H9 (cell line): ENCODE results near the gene KIF26B. TPM values are rescaled to one million over a fixed set of nuclear protein-coding genes. Genes with fewer than 3 reads are reported as not detected.

Experiments
- DNase-seq: peaks from one replicate; pipeline ENCODE4 v3.0.0-alpha.2; 2017
- H2AFZ ChIP-seq: one replicate; pipeline ENCODE4 v1.6.1; 2013; ENCODE audit warnings: mild to moderate bottlenecking, low read length, control low read depth, moderate library complexity
- H2AK5ac ChIP-seq: 2 replicates; pipeline ENCODE4 v1.6.1; 2013; ENCODE audit warnings: low read length, control low read depth, mixed read lengths; ENCODE audit not compliant: insufficient read length
- H2BK120ac ChIP-seq: one replicate; pipeline ENCODE4 v1.6.1; 2013; ENCODE audit warnings: low read depth, mild to moderate bottlenecking, low read length, control low read depth, inconsistent platforms; ENCODE audit not compliant: poor library complexity, severe bottlenecking
- H2BK12ac ChIP-seq: 2 replicates; pipeline ENCODE4 v1.6.1; 2013; ENCODE audit warnings: low read length, control low read depth, mixed read lengths, low read depth; ENCODE audit not compliant: insufficient read length
- H2BK15ac ChIP-seq: 2 replicates; pipeline ENCODE4 v1.6.1; 2013; ENCODE audit warnings: low read depth, low read length, control low read depth
- H2BK20ac ChIP-seq: one replicate; pipeline ENCODE4 v1.6.1; 2013; ENCODE audit warnings: low read depth, mild to moderate bottlenecking, low read length, control low read depth, inconsistent platforms; ENCODE audit not compliant: poor library complexity, severe bottlenecking
- H2BK5ac ChIP-seq: 2 replicates; pipeline ENCODE4 v1.6.1; 2013; ENCODE audit warnings: low read length, control low read depth, mixed read lengths; ENCODE audit not compliant: insufficient read length
- H3K14ac ChIP-seq: 2 replicates; pipeline ENCODE4 v1.6.1; 2013; ENCODE audit warnings: low read length, control low read depth; ENCODE audit not compliant: insufficient read depth
- H3K18ac ChIP-seq: 2 replicates; pipeline ENCODE4 v1.6.1; 2013; ENCODE audit warnings: low read depth, mild to moderate bottlenecking, mixed read lengths, low read length, control low read depth; ENCODE audit not compliant: insufficient read length
- H3K23ac ChIP-seq: 2 replicates; pipeline ENCODE4 v1.6.1; 2013; ENCODE audit warnings: low read length, control low read depth, mixed read lengths, low read depth; ENCODE audit not compliant: insufficient read length
- H3K23me2 ChIP-seq: 2 replicates; pipeline ENCODE4 v1.6.1; 2013; ENCODE audit warnings: low read depth, mild to moderate bottlenecking, mixed read lengths, low read length, control low read depth; ENCODE audit not compliant: insufficient read length, poor library complexity, severe bottlenecking
- H3K27ac ChIP-seq: 2 replicates; pipeline ENCODE4 v1.5.1; 2013; ENCODE audit warnings: low read length, control low read depth, mixed read lengths, low read depth; ENCODE audit not compliant: insufficient read length
- H3K27me3 ChIP-seq: 2 replicates; pipeline ENCODE4 v1.6.1; 2013; ENCODE audit warnings: low read length, control low read depth, inconsistent platforms; ENCODE audit not compliant: insufficient read depth
- H3K4ac ChIP-seq: 2 replicates; pipeline ENCODE4 v1.6.1; 2013; ENCODE audit warnings: low read depth, mild to moderate bottlenecking, control low read depth, inconsistent platforms, low read length, moderate library complexity
- H3K4me1 ChIP-seq: 2 replicates; pipeline ENCODE4 v1.6.1; 2013; ENCODE audit warnings: low read length, control low read depth, inconsistent platforms; ENCODE audit not compliant: insufficient read depth
- H3K4me2 ChIP-seq: 2 replicates; pipeline ENCODE4 v1.6.1; 2013; ENCODE audit warnings: low read length, control low read depth, mixed read lengths; ENCODE audit not compliant: insufficient read length, insufficient read depth
- H3K56ac ChIP-seq: 2 replicates; pipeline ENCODE4 v1.6.1; 2013; ENCODE audit warnings: low read depth, mild to moderate bottlenecking, mixed read lengths, low read length, control low read depth; ENCODE audit not compliant: insufficient read length
- H3K79me1 ChIP-seq: 2 replicates; pipeline ENCODE4 v1.6.1; 2013; ENCODE audit warnings: low read depth, mild to moderate bottlenecking, moderate library complexity, low read length, control low read depth, inconsistent platforms; ENCODE audit not compliant: insufficient read depth, poor library complexity, severe bottlenecking
- H3K79me2 ChIP-seq: 2 replicates; pipeline ENCODE4 v1.6.1; 2013; ENCODE audit warnings: low read length, control low read depth, inconsistent platforms; ENCODE audit not compliant: insufficient read depth
- H3K9ac ChIP-seq: 2 replicates; pipeline ENCODE4 v1.6.1; 2013; ENCODE audit warnings: low read length, control low read depth, mixed read lengths; ENCODE audit not compliant: insufficient read length; ENCODE audit errors: extremely low read depth
- H3K9me3 ChIP-seq: one replicate; pipeline ENCODE4 v1.6.1; 2013; ENCODE audit warnings: low read depth, low read length, inconsistent platforms; ENCODE audit not compliant: control insufficient read depth
- H3T11ph ChIP-seq: one replicate; pipeline ENCODE4 v1.6.1; 2013; ENCODE audit warnings: mild to moderate bottlenecking, low read length, control low read depth, inconsistent platforms
- H4K20me1 ChIP-seq: one replicate; pipeline ENCODE4 v1.6.1; 2013; ENCODE audit not compliant: control insufficient read depth, insufficient read length, insufficient read depth
- H4K5ac ChIP-seq: 2 replicates; pipeline ENCODE4 v1.6.1; 2013; ENCODE audit warnings: low read depth, mild to moderate bottlenecking, mixed read lengths, low read length, control low read depth; ENCODE audit not compliant: insufficient read length
- H4K8ac ChIP-seq: replicated peaks from 2 replicates; pipeline ENCODE4 v1.6.1; 2013; ENCODE audit warnings: low read length, control low read depth, mixed read lengths, low read depth; ENCODE audit not compliant: insufficient read length
- H4K91ac ChIP-seq: 2 replicates; pipeline ENCODE4 v1.6.1; 2013; ENCODE audit warnings: low read depth, mild to moderate bottlenecking, moderate library complexity, mixed read lengths, low read length, control low read depth; ENCODE audit not compliant: insufficient read length
- H3K27ac Mint-ChIP-seq, 3 experiments: 2 replicates in 2 of 3; 3 replicates in 1 of 3; pipeline ENCODE4 v1.8.0; 2020 to 2021; ENCODE audit warnings: mixed read lengths in 3 of 3, mild to moderate bottlenecking in 1 of 3, moderate library complexity in 1 of 3
- H3K27me3 Mint-ChIP-seq: 2 replicates; pipeline ENCODE4 v1.8.0; 2021; ENCODE audit warnings: low read depth, mild to moderate bottlenecking, moderate library complexity, mixed read lengths
- H3K36me3 Mint-ChIP-seq, 3 experiments: 2 replicates in 2 of 3; 3 replicates in 1 of 3; pipeline ENCODE4 v1.8.0; 2020 to 2021; ENCODE audit warnings: low read depth in 3 of 3, mixed read lengths in 3 of 3; ENCODE audit not compliant: insufficient read depth in 1 of 3
- H3K4me1 Mint-ChIP-seq, 2 experiments: 2 replicates each; pipeline ENCODE4 v1.8.0; 2020; ENCODE audit warnings: mixed read lengths in 2 of 2
- H3K4me3 Mint-ChIP-seq, 2 experiments: 2 replicates in 1 of 2; 3 replicates in 1 of 2; pipeline ENCODE4 v1.8.0; 2020 to 2021; ENCODE audit warnings: mild to moderate bottlenecking in 2 of 2, mixed read lengths in 2 of 2, moderate library complexity in 1 of 2
- H3K9me3 Mint-ChIP-seq, 2 experiments: 2 replicates in 1 of 2; 3 replicates in 1 of 2; pipeline ENCODE4 v1.8.0; 2020; ENCODE audit warnings: mild to moderate bottlenecking in 2 of 2, mixed read lengths in 2 of 2, moderate library complexity in 1 of 2
- WGBS: extraction: QIAGEN DNeasy Blood & Tissue Kit; methylation state at CpG from one replicate; pipeline ENCODE4 v1.1.7; 2013; ENCODE audit warnings: missing lambda C conversion rate, low lambda C conversion rate, mixed read lengths; ENCODE audit not compliant: insufficient read length; ENCODE audit errors: extremely low coverage; 5-methylcytosine and 5-hydroxymethylcytosine counted together
- total RNA-seq: library from RNA; stranded (reverse); gene quantifications from 2 replicates; pipeline ENCODE4 v1.2.1, GENCODE V29; 2021
- TF ChIP-seq, protein P1 (sequence below): fragments of 200-600 bp; sonication (generic); conservative IDR thresholded peaks from 3 replicates; pipeline ENCODE4 v1.8.0; 2021; ENCODE audit warnings: antibody characterized with exemption, mild to moderate bottlenecking

The KIF26B gene
- total RNA-seq, 1 experiment from 2014 or later = 0.13 TPM

DNA sequence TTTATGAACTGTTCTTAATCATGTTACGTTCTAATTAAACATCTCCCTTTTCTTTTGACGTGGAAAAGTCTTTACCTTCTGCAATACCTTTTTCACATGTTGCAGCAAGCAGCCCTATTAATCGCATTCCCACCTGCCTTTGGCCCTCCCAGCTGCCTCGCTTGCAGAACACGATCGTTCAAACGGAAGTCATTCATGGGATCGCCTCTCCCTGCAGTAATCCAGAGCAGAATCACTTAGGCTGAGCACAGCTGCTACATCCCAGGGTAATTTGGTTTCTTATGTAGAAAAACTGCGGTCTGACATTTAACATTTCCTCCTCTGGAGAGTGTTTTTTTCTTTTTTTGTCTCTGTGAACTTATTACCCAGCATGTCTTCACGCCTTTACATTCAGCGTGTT lies 206.3 kb downstream of the KIF26B start:
- Histone ChIP-seq H2BK5ac (no peak overlapping the region), H3K79me1 (no peaks in the 10 kb centered on the region), H3K18ac (no peak overlapping the region), H3K4me2 (no peak overlapping the region), H3K4ac (no peak overlapping the region), H3K79me2 (no peaks in the 10 kb centered on the region), H4K20me1 (no peaks in the 10 kb centered on the region), H2BK15ac (no peak overlapping the region), H3K23ac (no peak overlapping the region), H3K23me2 (no peaks in the 10 kb centered on the region), H3K14ac (no peak overlapping the region), H3T11ph (no peak overlapping the region), H3K9ac (no peak overlapping the region), H4K91ac (no peak overlapping the region), H4K5ac (no peak overlapping the region), H2AK5ac (no peak overlapping the region), H2AFZ (no peak overlapping the region), H4K8ac (no peak overlapping the region), H3K56ac (no peak overlapping the region), H2BK120ac (no peak overlapping the region), H3K27me3 (no peaks in the 10 kb centered on the region), H3K4me1 (no peaks in the 10 kb centered on the region), H2BK20ac (no peak overlapping the region), H3K9me3 (no peaks in the 10 kb centered on the region), H2BK12ac (no peak overlapping the region), H3K27ac (no peak overlapping the region)
- H3K4me3 Mint-ChIP-seq = no peak overlapping the region
- no peak overlapping the region for H3K27ac Mint-ChIP-seq
- peaks cover 8% of the 10 kb centered on the region for H3K27me3 Mint-ChIP-seq
- no peak for DNase-seq
- H3K9me3 Mint-ChIP-seq = peaks cover 0 to 6% of the 10 kb centered on the region in 2 experiments; a peak in 2 of 5 replicates
- H3K36me3 Mint-ChIP-seq = peaks cover 0 to 2% (median 0%) of the 10 kb centered on the region in 3 experiments; a peak in 2 of 7 replicates
- no CpG with 5 or more reads among the region's 11 CpGs for WGBS
- no peaks in the 10 kb centered on the region for H3K4me1 Mint-ChIP-seq
- TF ChIP-seq, protein P1, sequence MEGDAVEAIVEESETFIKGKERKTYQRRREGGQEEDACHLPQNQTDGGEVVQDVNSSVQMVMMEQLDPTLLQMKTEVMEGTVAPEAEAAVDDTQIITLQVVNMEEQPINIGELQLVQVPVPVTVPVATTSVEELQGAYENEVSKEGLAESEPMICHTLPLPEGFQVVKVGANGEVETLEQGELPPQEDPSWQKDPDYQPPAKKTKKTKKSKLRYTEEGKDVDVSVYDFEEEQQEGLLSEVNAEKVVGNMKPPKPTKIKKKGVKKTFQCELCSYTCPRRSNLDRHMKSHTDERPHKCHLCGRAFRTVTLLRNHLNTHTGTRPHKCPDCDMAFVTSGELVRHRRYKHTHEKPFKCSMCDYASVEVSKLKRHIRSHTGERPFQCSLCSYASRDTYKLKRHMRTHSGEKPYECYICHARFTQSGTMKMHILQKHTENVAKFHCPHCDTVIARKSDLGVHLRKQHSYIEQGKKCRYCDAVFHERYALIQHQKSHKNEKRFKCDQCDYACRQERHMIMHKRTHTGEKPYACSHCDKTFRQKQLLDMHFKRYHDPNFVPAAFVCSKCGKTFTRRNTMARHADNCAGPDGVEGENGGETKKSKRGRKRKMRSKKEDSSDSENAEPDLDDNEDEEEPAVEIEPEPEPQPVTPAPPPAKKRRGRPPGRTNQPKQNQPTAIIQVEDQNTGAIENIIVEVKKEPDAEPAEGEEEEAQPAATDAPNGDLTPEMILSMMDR = no peak
